HFFc6 (cell line): ENCODE data around the gene ARHGEF33. TPM values are rescaled to one million over a fixed set of nuclear protein-coding genes. Genes with fewer than 3 reads are reported as not detected.

ENCODE experiments used
- DNase-seq: peaks from one replicate; pipeline ENCODE4 v3.0.0-alpha.2; 2018
- H3K27ac Mint-ChIP-seq: 2 replicates; pipeline ENCODE4 v1.8.0; 2020; ENCODE audit warnings: mild to moderate bottlenecking, mixed read lengths
- H3K27me3 Mint-ChIP-seq: 2 replicates; pipeline ENCODE4 v1.8.0; 2021; ENCODE audit warnings: mild to moderate bottlenecking, moderate library complexity, mixed read lengths; ENCODE audit not compliant: insufficient read depth
- H3K36me3 Mint-ChIP-seq: 2 replicates; pipeline ENCODE4 v1.8.0; 2021; ENCODE audit warnings: low read depth, mixed read lengths
- H3K4me1 Mint-ChIP-seq: 2 replicates; pipeline ENCODE4 v1.8.0; 2020; ENCODE audit warnings: low read depth, mixed read lengths
- H3K4me3 Mint-ChIP-seq: 2 replicates; pipeline ENCODE4 v1.8.0; 2020; ENCODE audit warnings: mild to moderate bottlenecking, moderate library complexity, mixed read lengths
- H3K9me3 Mint-ChIP-seq: 2 replicates; pipeline ENCODE4 v1.8.0; 2020; ENCODE audit warnings: mild to moderate bottlenecking, mixed read lengths
- CTCF ChIP-seq: fragments of 200-600 bp; sonication (generic); IDR thresholded peaks from 2 replicates; pipeline ENCODE4 v1.5.0; 2021; ENCODE audit warnings: antibody characterized with exemption, mild to moderate bottlenecking
- total RNA-seq, 6 experiments: library from RNA; stranded (reverse); fragmentation: NEBNext Ultra II Directional; extraction: Animal tissue kit (Norgen Biotek cat#: 25700); gene quantifications; 2 replicates in 1 of 6; 3 replicates in 5 of 6; pipeline ENCODE4 v1.2.3, GENCODE V29; 2021

The ARHGEF33 gene
- total RNA-seq, 6 experiments from 2014 or later, result 0.08 to 0.78 (median 0.21) TPM

DNA sequence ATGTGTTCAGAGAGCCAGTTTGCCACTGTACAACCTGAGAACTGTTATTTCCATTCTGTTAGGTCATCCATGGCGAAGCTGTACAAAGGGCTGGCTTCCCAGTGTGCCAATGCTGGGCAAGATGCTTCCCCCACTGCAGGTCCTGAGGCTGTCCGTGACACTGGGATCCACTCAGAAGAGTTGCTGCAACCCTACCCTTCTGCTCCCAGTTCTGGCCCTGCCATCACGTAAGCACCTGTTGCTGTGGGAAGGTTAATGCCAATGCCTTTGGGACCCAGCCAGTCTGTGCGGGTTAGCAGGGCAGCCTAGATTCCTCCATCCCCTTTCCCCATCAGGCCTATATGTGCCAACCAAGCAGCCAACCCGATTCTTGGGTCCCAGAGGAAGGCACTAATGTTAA, 68.3 kb downstream of the ARHGEF33 start:
- no peak overlapping the region for H3K4me3 Mint-ChIP-seq
- TF ChIP-seq CTCF, result no peak
- DNase-seq, result no peak
- H3K36me3 Mint-ChIP-seq, result no peaks in the 10 kb centered on the region
- H3K4me1 Mint-ChIP-seq, result no peaks in the 10 kb centered on the region
- H3K9me3 Mint-ChIP-seq, result no peaks in the 10 kb centered on the region
- peaks cover 16% of the 10 kb centered on the region for H3K27me3 Mint-ChIP-seq
- H3K27ac Mint-ChIP-seq, result no peak overlapping the region

DNA sequence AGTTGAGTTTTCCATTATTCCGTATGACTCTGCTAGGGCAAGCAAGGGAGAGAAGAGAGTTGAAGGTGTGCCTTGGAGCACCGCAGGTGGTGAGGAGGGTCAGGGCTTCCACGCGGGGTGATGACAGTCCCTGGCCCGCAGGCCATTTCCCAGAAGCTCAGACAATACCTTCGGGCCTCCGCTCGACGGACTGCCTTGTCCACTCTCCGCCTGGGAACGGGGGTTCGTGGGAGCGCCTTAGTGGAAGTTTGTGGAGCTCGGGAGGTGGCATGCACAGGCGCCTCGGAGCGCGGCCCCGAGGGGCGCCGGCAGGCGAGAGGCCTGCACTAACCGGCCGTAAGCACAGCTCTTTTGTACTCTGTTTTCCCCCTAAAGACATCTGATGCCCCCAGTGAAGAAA, 69.8 kb downstream of the ARHGEF33 start:
- peak overlapping the region; percentile 49; the same call in 1 of the 2 replicates for H3K4me3 Mint-ChIP-seq
- no peak for TF ChIP-seq CTCF
- H3K27me3 Mint-ChIP-seq, result peaks cover 12% of the 10 kb centered on the region
- no peak overlapping the region for H3K27ac Mint-ChIP-seq
- H3K9me3 Mint-ChIP-seq, result no peaks in the 10 kb centered on the region
- no peaks in the 10 kb centered on the region for H3K4me1 Mint-ChIP-seq
- no peak for DNase-seq
- no peaks in the 10 kb centered on the region for H3K36me3 Mint-ChIP-seq

DNA sequence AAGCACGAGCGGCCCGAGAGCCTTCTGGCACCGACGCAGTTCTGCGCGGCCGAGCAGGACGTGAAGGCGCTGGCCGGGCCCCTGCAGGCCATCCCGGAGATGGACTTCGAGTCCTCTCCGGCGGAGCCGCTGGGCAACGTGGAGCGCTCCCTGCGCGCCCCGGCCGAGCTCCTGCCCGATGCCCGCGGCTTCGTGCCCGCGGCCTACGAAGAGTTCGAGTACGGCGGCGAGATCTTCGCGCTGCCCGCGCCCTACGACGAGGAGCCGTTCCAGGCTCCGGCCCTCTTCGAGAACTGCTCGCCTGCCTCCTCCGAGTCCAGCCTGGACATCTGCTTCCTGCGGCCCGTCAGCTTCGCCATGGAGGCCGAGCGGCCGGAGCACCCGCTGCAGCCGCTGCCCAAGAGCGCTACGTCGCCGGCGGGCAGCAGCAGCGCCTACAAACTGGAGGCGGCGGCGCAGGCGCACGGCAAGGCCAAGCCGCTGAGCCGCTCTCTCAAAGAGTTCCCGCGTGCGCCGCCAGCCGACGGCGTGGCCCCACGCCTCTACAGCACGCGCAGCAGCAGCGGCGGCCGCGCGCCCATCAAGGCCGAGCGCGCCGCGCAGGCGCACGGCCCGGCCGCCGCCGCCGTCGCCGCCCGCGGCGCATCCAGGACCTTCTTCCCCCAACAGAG, 70.4 kb downstream of the ARHGEF33 start:
- no peaks in the 10 kb centered on the region for H3K36me3 Mint-ChIP-seq
- no peaks in the 10 kb centered on the region for H3K4me1 Mint-ChIP-seq
- H3K27ac Mint-ChIP-seq, result no peak overlapping the region
- no peaks in the 10 kb centered on the region for H3K9me3 Mint-ChIP-seq
- peak overlapping the region; percentile 56; the same call in 1 of the 2 replicates for H3K4me3 Mint-ChIP-seq
- TF ChIP-seq CTCF, result no peak
- H3K27me3 Mint-ChIP-seq, result peaks cover 12% of the 10 kb centered on the region
- peak; percentile 50 for DNase-seq

- DNase-seq, result no peak
- Mint-ChIP-seq H3K4me1 (no peaks in the 10 kb centered on the region), H3K27me3 (peaks cover 10% of the 10 kb centered on the region), H3K27ac (no peak overlapping the region), H3K36me3 (no peaks in the 10 kb centered on the region), H3K4me3 (peak overlapping the region; percentile 56; the same call in 1 of the 2 replicates), H3K9me3 (no peaks in the 10 kb centered on the region)
- no peak for TF ChIP-seq CTCF
Observed at GRCh38 chr2:38960609-38961320, 71.1 kb downstream of the ARHGEF33 start.

DNA sequence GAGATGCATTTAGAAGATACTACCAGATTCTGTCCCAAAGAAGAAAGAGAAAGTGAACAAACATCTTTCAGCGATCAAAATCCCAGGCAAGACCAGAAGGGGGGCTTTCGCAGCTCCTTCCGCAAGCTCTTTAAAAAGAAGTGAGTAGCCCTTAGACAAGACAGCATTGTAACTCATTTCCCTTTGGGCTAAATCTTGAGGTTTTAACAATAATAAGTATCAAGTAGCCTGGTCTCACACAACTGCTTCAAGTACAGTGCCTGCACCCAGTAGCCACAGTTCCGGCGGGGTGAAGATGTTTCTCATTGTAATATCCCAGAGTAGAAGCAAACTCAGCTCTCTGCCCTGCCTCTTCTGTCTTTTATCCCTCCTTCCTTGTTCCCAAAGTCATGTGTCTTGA, 76.3 kb downstream of the ARHGEF33 start:
- H3K4me3 Mint-ChIP-seq, result no peak overlapping the region

More for the DNA sequence above, 76.3 kb downstream of the ARHGEF33 start:
- no peak for TF ChIP-seq CTCF
- no peaks in the 10 kb centered on the region for H3K4me1 Mint-ChIP-seq
- no peaks in the 10 kb centered on the region for H3K36me3 Mint-ChIP-seq
- DNase-seq, result no peak
- H3K9me3 Mint-ChIP-seq, result no peaks in the 10 kb centered on the region
- H3K27ac Mint-ChIP-seq, result no peak overlapping the region
- peaks cover 8% of the 10 kb centered on the region for H3K27me3 Mint-ChIP-seq
